HG03095 (cell line): ENCODE measurements around the gene DNASE1.

ENCODE experiments used
- ATAC-seq: cut with Tn5 transposase; IDR thresholded peaks from one replicate; pipeline ENCODE4 v1.9.1; 2021; ENCODE audit warnings: moderate library complexity; ENCODE audit not compliant: unreplicated experiment

DNASE1 gene

GRCh38 chr16:3694051-3694450, 39.6 kb downstream of the DNASE1 start:
- no peak for ATAC-seq

- ATAC-seq, result no peak
Measured at GRCh38 chr16:3695610-3696369, 41.3 kb downstream of the DNASE1 start.

- ATAC-seq, result no peak
Measured at GRCh38 chr16:3696425-3697218, 42.1 kb downstream of the DNASE1 start.

GRCh38 chr16:3698941-3699340, 44.5 kb downstream of the DNASE1 start:
- ATAC-seq, result no peak

GRCh38 chr16:3701531-3701930, 47.0 kb downstream of the DNASE1 start:
- no peak for ATAC-seq

GRCh38 chr16:3702082-3702481, 47.6 kb downstream of the DNASE1 start:
- no peak for ATAC-seq

- ATAC-seq, result no peak
Measured at GRCh38 chr16:3706253-3707012, 51.9 kb downstream of the DNASE1 start.
